Upper lobe of left lung (tissue), 4 donors: Measurements from ENCODE around the gene TFCP2L1.

Source experiments
- CTCF ChIP-seq, 6 experiments: fragments of 450-650 bp in 4 of 6; fragments of 200-600 bp in 2 of 6; sonication (generic) in 2 of 6; IDR thresholded peaks; one replicate each; pipeline ENCODE4 v1.5.1; 2016 to 2019; ENCODE audit warnings: antibody characterized with exemption in 6 of 6
- EP300 ChIP-seq, 4 donors: sonication (generic); formaldehyde crosslinking; IDR thresholded peaks; one replicate each; pipeline ENCODE4 v1.5.1; 2017; ENCODE audit warnings: antibody characterized with exemption in 4 of 4, control low read depth in 2 of 4
- POLR2A ChIP-seq, 4 donors: fragments of 450-650 bp; IDR thresholded peaks; one replicate each; pipeline ENCODE4 v1.5.1; 2016 to 2017; ENCODE audit warnings: antibody characterized with exemption in 4 of 4, mild to moderate bottlenecking in 2 of 4
- POLR2AphosphoS5 ChIP-seq, 2 donors: sonication (generic); formaldehyde crosslinking; IDR thresholded peaks; one replicate each; pipeline ENCODE4 v1.5.1; 2017; ENCODE audit warnings: antibody characterized with exemption in 2 of 2

GRCh38 chr2:121319941-121320340, 34.9 kb upstream of the TFCP2L1 start:
- no peak for TF ChIP-seq EP300 (IDR thresholded peaks at IDR 0.05)
- no peak for TF ChIP-seq CTCF (IDR thresholded peaks at IDR 0.05)
- TF ChIP-seq POLR2A (IDR thresholded peaks at IDR 0.05), result no peak
- no peak for TF ChIP-seq POLR2AphosphoS5 (IDR thresholded peaks at IDR 0.05)
